BJ (cell line): ENCODE data around the gene RECQL5. TPM values are rescaled to one million over a fixed set of nuclear protein-coding genes. Genes with fewer than 3 reads are reported as not detected.

Experiments used
- CTCF ChIA-PET: fragments of 350-600 bp; formaldehyde crosslinking; extraction: SDS; loops from one replicate; lab custom pipeline; 2021; ENCODE audit warnings: antibody characterized with exemption, inconsistent platforms; lab: Yijun Ruan, JAX
- POLR2A ChIA-PET: fragments of 300-600 bp; sonication (Branson Sonifier 250); formaldehyde crosslinking; extraction: SDS; loops from one replicate; lab custom pipeline; 2021; ENCODE audit warnings: antibody characterized with exemption; lab: Charles Lee
- DNase-seq: peaks from one replicate; pipeline ENCODE4 v3.0.0-alpha.2; 2011; ENCODE audit warnings: low read depth
- H3K27me3 ChIP-seq: 2 replicates; pipeline ENCODE4 v1.6.0; 2011; ENCODE audit warnings: low read length; ENCODE audit not compliant: control insufficient read depth, insufficient read depth
- H3K36me3 ChIP-seq: 2 replicates; pipeline ENCODE4 v1.5.1; 2011; ENCODE audit warnings: low read length; ENCODE audit not compliant: control insufficient read depth, insufficient read depth
- H3K4me3 ChIP-seq: 2 replicates; pipeline ENCODE4 v1.5.1; 2011; ENCODE audit warnings: low read depth, mild to moderate bottlenecking, control low read depth, low read length
- CTCF ChIP-seq: IDR thresholded peaks from 2 replicates; pipeline ENCODE4 v1.5.1; 2011; ENCODE audit warnings: low read depth, mild to moderate bottlenecking, control low read depth, inconsistent platforms, low read length, moderate library complexity; ENCODE audit not compliant: insufficient read depth
- polyA plus RNA-seq: library from polyadenylated mRNA; depleted of rRNA; stranded (reverse); fragments of >200 nt; gene quantifications from 2 replicates; pipeline ENCODE4 v1.2.3, GENCODE V29; 2011

Gene RECQL5
- polyA plus RNA-seq, 1 experiment, result 14.2 TPM

GRCh38 chr17:75637551-75637950 lies 29.4 kb downstream of the RECQL5 start:
- ChIA-PET CTCF (interaction anchor here (0.6 to 21.7 kb wide), 4 partner anchors 17 to 329 kb away, joined by 3 to 502 read pairs (median 76); no protein-coding TSS in a partner anchor), POLR2A (no interaction called here)
- Histone ChIP-seq H3K4me3 (no peak overlapping the region), H3K27me3 (no peaks in the 10 kb centered on the region), H3K36me3 (peaks cover 3% of the 10 kb centered on the region)
- no peak for TF ChIP-seq CTCF
- no peak for DNase-seq

- POLR2A ChIA-PET, result no interaction called here
- DNase-seq, result no peak
- TF ChIP-seq CTCF, result no peak
- Histone ChIP-seq H3K36me3 (peaks cover 3% of the 10 kb centered on the region), H3K4me3 (no peak overlapping the region), H3K27me3 (no peaks in the 10 kb centered on the region)
- CTCF ChIA-PET, result interaction anchor here (0.6 to 21.7 kb wide), 6 partner anchors 12 to 329 kb away, joined by 3 to 502 read pairs (median 4); no protein-coding TSS in a partner anchor
Measured at GRCh38 chr17:75637143-75637538, 29.8 kb downstream of the RECQL5 start.

DNA sequence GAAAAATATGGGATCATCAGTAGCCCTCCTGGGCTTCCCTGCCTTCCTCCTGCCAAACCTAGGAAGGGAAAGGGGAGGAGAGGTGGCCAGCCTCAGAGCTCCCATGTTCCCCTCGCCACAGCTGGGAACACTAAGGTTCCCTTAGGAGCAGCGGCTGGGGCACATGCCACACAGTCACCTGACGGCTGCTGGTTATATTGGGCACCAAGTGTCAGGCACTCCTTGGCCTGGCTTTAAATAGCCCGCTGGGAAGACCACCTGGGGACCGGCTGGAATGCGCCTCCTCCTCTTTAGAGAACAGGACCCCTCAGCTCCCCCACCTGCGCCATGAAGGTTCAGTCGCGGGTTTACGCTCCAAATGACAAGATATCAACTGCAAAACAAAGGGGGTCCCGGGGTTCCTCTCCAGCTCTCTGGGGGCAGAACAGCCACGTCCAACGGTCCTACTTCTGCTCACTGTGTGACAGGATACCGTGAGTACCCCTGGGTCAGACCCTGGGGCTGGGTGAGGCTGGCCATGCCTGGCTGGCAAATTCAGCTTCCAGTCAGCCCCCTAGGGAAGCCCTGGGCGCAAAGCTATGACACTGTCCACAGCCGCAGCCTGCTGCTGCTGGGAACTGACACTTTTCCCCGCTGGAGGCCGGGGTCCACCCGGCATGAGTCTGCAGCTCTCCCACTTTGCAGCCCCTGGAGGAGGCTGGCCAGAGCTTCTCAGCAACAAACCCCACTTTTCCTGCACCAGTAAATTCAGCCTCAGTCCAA lies 30.4 kb downstream of the RECQL5 start:
- Histone ChIP-seq H3K4me3 (no peak overlapping the region), H3K36me3 (peaks cover 3% of the 10 kb centered on the region), H3K27me3 (no peaks in the 10 kb centered on the region)
- DNase-seq, result no peak
- ChIA-PET CTCF (interaction anchor here (0.6 to 21.7 kb wide), 5 partner anchors 11 to 211 kb away, joined by 3 to 502 read pairs (median 5); no protein-coding TSS in a partner anchor), POLR2A (no interaction called here)
- TF ChIP-seq CTCF, result no peak

DNA sequence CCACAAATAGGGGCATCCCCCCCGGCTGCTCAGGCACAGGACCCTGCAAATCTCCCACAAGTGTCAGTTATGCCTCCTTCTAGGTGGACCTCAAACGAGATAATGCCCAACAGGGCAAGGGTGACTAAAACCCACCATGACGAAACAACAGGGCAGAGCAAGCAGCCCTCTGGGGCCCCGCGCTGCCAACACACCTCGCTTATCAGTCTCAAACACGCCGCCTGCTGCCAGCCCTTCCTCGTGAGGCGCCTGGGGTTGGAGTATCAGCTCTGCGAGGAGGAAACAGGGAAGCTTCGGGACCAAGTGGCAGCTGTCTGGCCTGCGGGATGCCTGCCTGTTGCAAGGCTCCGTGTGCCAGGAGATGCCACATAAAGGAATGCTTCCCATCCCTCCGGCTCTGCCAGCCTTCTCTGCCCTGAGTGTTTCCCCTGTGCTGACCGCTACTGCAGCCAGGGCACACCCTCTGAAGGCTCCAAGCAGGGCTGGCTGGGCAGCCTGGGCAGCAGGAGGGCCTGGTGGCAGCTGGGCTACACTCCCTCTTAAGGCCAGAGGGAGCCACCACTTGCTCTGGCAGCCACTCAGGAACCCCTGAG lies 31.2 kb downstream of the RECQL5 start:
- no peak for TF ChIP-seq CTCF
- H3K36me3 ChIP-seq, result peaks cover 6% of the 10 kb centered on the region
- ChIA-PET POLR2A (no interaction called here), CTCF (interaction anchor here (0.7 to 21.7 kb wide), 4 partner anchors 18 to 112 kb away, joined by 3 to 502 read pairs (median 76); no protein-coding TSS in a partner anchor)
- DNase-seq, result no peak
- no peak overlapping the region for H3K4me3 ChIP-seq
- H3K27me3 ChIP-seq, result no peaks in the 10 kb centered on the region

- Histone ChIP-seq H3K27me3 (no peaks in the 10 kb centered on the region), H3K36me3 (peaks cover 8% of the 10 kb centered on the region), H3K4me3 (no peak overlapping the region)
- no peak for TF ChIP-seq CTCF
- ChIA-PET CTCF (interaction anchor here (0.7 to 21.7 kb wide), 9 partner anchors 9 to 207 kb away, joined by 3 to 502 read pairs (median 12); a partner anchor contains a TSS), POLR2A (no interaction called here)
- DNase-seq, result no peak
Measured at GRCh38 chr17:75634754-75635609, 32.0 kb downstream of the RECQL5 start.
